Kasumi-1 (cell line): ENCODE data around the gene ZFP92.

Source experiments
- DNase-seq, 2 experiments: peaks; one replicate each; lab custom pipeline; 2025; lab: John Stamatoyannopoulos, UW

ZFP92 gene

DNA sequence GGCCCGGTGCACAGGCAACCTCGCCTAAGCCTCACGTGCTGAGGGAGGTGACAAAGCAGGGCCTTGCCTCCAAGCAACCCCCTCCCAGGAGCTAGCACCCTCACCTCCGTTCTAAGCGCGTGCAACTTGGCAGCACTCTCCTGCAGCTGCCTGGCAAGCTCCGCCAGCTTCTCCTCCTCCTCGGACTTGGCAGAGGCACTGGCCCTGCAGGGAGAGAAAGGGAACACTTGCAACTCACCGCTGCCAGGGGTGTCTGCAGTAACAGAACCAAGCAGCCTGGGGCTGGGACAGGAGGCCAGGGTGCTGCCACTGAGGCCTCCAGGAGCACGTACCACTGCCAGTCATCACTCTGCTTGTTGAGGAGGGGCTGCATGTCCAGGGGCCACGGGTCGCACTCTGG lies 44.9 kb downstream of the ZFP92 start:
- no peak for DNase-seq

DNA sequence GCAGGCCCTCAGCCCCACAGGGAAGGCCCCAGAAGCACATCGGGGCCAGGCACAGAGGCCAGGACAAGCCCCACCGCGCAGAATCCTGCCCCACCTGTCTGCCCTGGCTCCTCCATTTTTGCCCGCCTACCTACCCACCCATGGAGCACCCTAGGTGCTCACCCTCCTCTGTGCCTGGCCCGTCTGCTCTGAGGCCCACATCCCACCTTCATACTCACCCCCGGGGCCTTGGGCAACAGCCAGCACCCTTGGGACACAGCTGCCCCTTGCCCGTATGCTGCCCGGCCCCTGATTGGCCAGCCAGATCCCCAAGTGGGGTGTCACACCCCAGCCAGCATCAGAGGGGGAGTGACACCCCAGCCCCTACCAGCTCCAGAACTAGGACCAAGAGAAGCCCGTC lies 45.4 kb downstream of the ZFP92 start:
- no peak for DNase-seq

DNA sequence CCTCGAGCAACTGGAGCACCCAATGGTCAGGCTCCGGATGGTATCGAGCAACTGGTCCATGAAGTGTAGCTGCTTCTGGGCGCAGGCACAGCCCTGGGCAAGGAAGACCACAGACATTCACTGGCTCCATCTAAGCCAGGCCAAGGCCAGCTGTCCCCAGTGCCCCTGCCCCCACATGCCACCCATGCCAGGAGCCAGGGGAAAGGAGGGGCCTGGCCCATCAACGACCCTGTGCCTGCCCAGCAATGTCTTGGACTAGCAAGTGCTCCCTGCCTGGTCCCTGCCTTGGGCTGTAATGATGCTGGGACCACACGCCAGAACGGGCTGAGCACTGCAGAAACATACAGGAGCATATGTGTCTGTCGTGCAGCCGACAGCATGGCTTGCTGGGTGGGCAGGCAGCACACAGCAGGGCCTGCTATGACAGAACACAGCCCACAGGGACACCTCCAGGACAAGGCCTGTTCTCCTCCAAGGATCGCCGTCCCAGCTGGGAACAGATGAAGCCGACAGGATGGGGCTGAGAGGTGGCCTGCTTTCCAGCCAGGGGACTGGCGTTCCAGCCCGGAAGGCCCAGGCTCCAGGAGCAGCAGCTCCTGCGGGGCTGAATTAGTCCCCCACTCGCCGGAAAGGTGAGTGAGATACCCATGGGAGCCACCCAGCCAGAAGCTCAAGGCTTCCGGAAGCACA lies 46.0 kb downstream of the ZFP92 start:
- DNase-seq: no peak

DNA sequence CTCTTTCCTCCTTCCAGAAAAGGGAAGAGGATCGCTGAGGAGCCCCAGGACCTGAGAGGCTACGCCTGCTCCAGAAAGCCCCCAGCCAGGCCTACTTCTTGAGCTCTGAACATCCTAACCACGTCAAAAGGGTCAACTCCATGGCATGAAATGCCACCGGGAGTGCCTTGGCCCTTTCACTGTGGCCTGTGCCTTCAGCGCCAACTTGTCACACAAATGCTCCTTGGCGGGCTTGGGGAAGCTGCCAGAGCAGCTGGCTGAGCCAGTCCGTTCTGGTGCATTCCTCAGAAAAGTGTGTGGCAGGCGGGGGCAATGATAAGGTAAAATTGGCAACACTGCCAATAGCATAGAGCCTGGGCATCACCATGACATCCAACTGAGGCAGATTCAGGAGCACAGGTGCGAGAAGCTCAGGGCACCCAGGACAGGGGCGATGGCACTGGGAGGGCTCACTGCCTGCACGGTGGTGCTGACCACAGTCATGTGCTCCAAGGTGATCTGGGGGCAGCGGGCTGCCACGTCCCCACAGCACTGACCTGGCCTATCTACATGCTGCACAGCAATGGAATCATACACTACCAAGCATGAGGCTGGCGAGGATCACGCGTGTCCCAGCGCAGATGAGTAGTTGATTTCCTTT lies 46.7 kb downstream of the ZFP92 start:
- no peak for DNase-seq

DNA sequence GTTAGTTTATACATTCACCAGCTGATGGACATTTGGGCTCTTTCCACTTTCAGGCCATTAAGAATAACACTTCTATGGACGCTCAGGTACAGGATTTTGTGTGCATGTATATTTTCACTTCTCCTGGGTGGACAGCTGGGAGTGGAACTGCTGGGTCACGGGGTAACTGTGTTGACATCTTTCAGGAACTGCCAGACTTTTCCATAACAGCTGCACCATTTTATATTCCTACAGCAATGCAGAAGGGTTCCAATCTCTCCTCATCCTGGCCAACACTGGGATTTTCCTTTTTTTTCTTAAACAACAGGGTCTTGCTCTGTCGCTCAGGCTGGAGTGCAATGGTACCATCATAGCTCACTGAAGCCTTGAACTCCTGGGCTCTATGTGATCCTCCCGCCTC lies 47.2 kb downstream of the ZFP92 start:
- no peak for DNase-seq

DNA sequence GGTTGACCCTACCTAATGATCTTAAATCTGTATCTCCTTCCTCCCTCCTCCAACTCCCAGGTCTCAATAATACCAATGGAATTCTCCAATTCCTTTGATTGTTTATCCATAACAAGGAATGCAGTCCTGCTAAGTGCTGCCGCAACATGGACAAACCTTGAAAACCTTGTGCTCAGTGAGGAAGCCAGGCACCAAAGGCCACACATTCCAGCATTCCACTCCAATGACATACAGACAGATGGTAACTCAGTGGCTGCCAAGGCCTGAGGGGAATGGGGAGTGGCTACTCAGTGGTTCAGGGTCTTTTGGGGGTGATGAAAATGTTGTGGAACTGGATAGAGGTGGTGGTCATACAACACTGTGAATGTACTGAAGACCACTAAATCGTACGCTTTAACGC lies 48.7 kb downstream of the ZFP92 start:
- DNase-seq: no peak

DNA sequence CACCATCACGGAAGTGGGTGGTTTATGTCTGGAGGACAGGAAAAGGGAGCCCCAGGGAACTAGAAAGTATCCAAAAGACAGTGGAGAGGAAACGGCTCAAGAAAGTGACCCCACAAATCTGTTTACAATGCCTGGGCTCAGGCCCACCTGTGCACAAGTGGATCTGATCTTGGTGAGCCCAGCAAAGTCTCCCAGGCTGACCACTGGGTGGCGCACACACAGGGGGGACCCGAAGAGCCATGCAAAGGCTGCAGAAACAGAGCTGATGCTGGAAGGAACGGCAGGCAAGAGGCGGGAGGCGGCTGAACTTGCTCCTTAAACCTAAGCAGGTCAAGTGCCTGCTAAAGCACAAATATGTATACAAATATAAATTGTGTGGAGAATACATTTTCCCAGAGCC lies 49.6 kb downstream of the ZFP92 start:
- peak; percentile 26 to 29 for DNase-seq
